HG03039 (cell line): ENCODE results near the gene GDF10.

ENCODE experiments used
- ATAC-seq: cut with Tn5 transposase; IDR thresholded peaks from one replicate; pipeline ENCODE4 v1.9.1; 2021; ENCODE audit warnings: mild to moderate bottlenecking, moderate library complexity; ENCODE audit not compliant: unreplicated experiment

GDF10 gene

GRCh38 chr10:47299611-47300428 lies at the start of gene GDF10:
TSS of gene GDF10 (plus strand) at chr10:47300197. CDS start at chr10:47300652, 455 bp downstream.
- ATAC-seq: no peak

- no peak for ATAC-seq
These were observed 47.8 kb upstream of the GDF10 start for GRCh38 chr10:47252093-47252780.

GRCh38 chr10:47253030-47253637 lies 46.9 kb upstream of the GDF10 start:
- ATAC-seq: no peak

- ATAC-seq: no peak
These were observed 46.2 kb upstream of the GDF10 start for GRCh38 chr10:47253651-47254375.

- no peak for ATAC-seq
These were observed 45.4 kb upstream of the GDF10 start for GRCh38 chr10:47254611-47255010.

- no peak for ATAC-seq
These were observed 44.8 kb upstream of the GDF10 start for GRCh38 chr10:47255033-47255813.

GRCh38 chr10:47255866-47256265 lies 44.1 kb upstream of the GDF10 start:
- ATAC-seq: no peak

GRCh38 chr10:47256751-47257336 lies 43.2 kb upstream of the GDF10 start:
- ATAC-seq: no peak

GRCh38 chr10:47257396-47258120 lies 42.4 kb upstream of the GDF10 start:
- no peak for ATAC-seq

- no peak for ATAC-seq
These were observed 41.1 kb upstream of the GDF10 start for GRCh38 chr10:47258921-47259320.

- no peak for ATAC-seq
These were observed 40.5 kb upstream of the GDF10 start for GRCh38 chr10:47259466-47259865.

GRCh38 chr10:47260505-47261111 lies 39.4 kb upstream of the GDF10 start:
- no peak for ATAC-seq

- ATAC-seq: peak; percentile 92
These were observed 38.9 kb upstream of the GDF10 start for GRCh38 chr10:47261121-47261520.

- ATAC-seq: no peak
These were observed 38.4 kb upstream of the GDF10 start for GRCh38 chr10:47261556-47261955.

GRCh38 chr10:47262606-47263533 lies 37.1 kb upstream of the GDF10 start:
- ATAC-seq: no peak

GRCh38 chr10:47264797-47265281 lies 35.2 kb upstream of the GDF10 start:
- ATAC-seq: no peak

- ATAC-seq: no peak
These were observed 33.4 kb upstream of the GDF10 start for GRCh38 chr10:47266602-47267001.

- ATAC-seq: no peak
These were observed 31.3 kb upstream of the GDF10 start for GRCh38 chr10:47268696-47269095.
